Measurements from ENCODE around the gene ACACA.

ACACA gene

GRCh38 chr17:37432671-37433070, 26.0 kb upstream of the ACACA start:
- H3K27ac ChIP-seq: no peak overlapping the region
- TF ChIP-seq ZFX (IDR thresholded peaks at IDR 0.05) (no peak), CTCF (conservative IDR thresholded peaks at IDR 0.05) (no peak)

GRCh38 chr17:37430051-37430627, 23.5 kb upstream of the ACACA start:
- TF ChIP-seq ZFX (IDR thresholded peaks at IDR 0.05): no peak
- no peak for TF ChIP-seq CTCF (conservative IDR thresholded peaks at IDR 0.05)
- no peak overlapping the region for H3K27ac ChIP-seq

GRCh38 chr17:37429453-37429852, 22.8 kb upstream of the ACACA start:
- H3K27ac ChIP-seq: no peak overlapping the region
- TF ChIP-seq CTCF (conservative IDR thresholded peaks at IDR 0.05): no peak
- TF ChIP-seq ZFX (IDR thresholded peaks at IDR 0.05): no peak

- H3K27ac ChIP-seq: no peak overlapping the region
- no peak for TF ChIP-seq ZFX (IDR thresholded peaks at IDR 0.05)
- no peak for TF ChIP-seq CTCF (conservative IDR thresholded peaks at IDR 0.05)
Measured at GRCh38 chr17:37429039-37429438, 22.4 kb upstream of the ACACA start.

GRCh38 chr17:37425268-37425667, 18.6 kb upstream of the ACACA start:
- no peak overlapping the region for H3K27ac ChIP-seq
- TF ChIP-seq ZFX (IDR thresholded peaks at IDR 0.05): no peak
- no peak for TF ChIP-seq CTCF (conservative IDR thresholded peaks at IDR 0.05)

- H3K27ac ChIP-seq: no peak overlapping the region
- TF ChIP-seq ZFX (IDR thresholded peaks at IDR 0.05) (no peak), CTCF (conservative IDR thresholded peaks at IDR 0.05) (no peak)
Measured at GRCh38 chr17:37422971-37423625, 16.5 kb upstream of the ACACA start.

GRCh38 chr17:37417852-37418251, 11.2 kb upstream of the ACACA start:
- no peak for TF ChIP-seq ZFX (IDR thresholded peaks at IDR 0.05)
- no peak for TF ChIP-seq CTCF (conservative IDR thresholded peaks at IDR 0.05)

More at GRCh38 chr17:37417852-37418251, 11.2 kb upstream of the ACACA start:
- no peak overlapping the region for H3K27ac ChIP-seq

Data from C4-2B (cell line).